GM23248 (cell line): Measurements from ENCODE around the gene CERT1.

Experiments
- EZH2 ChIP-seq: fragments of 200-600 bp; sonication (generic); IDR thresholded peaks from 2 replicates; pipeline ENCODE4 v1.6.1; 2018; ENCODE audit warnings: antibody characterized with exemption, mild to moderate bottlenecking; ENCODE audit not compliant: insufficient read depth, poor library complexity, severe bottlenecking
- EZH2phosphoT487 ChIP-seq: fragments of 200-600 bp; sonication (generic); IDR thresholded peaks from 2 replicates; pipeline ENCODE4 v1.6.1; 2018; ENCODE audit warnings: antibody characterized with exemption, moderate library complexity, mild to moderate bottlenecking, low read depth; ENCODE audit not compliant: insufficient read depth

GRCh38 chr5:75349663-75350062 is 161.8 kb downstream of the CERT1 start:
- TF ChIP-seq EZH2 (no peak), EZH2phosphoT487 (no peak)
